ENCODE results near the gene HGF.
"Not testable (repeated sequence)": the region's sequence is repeated elsewhere in the genome, so short reads cannot be mapped to it uniquely, and the experiment has no call there.

HGF gene

DNA sequence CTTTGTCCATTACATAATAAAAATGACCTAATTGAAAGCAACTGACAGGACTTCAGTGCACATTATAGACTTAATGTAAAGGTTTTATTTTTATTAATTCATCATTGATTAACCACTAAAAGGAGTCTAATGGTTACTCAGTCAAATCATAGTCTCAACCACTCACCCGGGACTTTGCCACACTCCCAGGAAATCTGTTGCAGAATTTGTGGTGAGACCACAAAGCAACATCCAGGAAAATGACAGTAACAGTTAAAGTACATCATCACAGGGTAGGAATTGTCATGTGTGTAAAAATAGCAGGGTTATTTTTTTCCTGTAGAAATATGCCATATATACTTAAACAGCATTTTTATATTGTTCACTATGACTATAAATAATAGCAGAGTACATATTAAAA lies 6.3 kb upstream of the HGF start:
- no peak for DNase-seq (ENCODE audit: low read depth)

DNA sequence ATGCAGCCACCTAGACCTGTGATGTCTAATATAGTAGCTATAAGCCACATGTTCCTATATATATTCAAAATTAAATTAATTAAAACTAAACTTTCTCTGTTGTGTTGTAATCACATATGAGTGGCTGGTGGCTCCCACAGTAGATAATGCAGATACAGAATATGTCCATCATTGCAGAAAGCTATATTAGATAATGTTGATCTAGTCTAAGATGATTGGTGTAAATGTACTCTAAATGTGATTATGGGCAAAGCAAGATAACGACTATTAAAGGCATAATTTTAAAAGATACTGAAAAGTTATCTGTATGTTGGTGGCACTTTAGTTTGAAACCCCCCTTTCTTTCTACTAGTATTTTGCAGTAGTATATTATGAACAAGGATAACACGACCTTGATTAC lies 5.7 kb upstream of the HGF start:
- DNase-seq (ENCODE audit: low read depth), result no peak

DNA sequence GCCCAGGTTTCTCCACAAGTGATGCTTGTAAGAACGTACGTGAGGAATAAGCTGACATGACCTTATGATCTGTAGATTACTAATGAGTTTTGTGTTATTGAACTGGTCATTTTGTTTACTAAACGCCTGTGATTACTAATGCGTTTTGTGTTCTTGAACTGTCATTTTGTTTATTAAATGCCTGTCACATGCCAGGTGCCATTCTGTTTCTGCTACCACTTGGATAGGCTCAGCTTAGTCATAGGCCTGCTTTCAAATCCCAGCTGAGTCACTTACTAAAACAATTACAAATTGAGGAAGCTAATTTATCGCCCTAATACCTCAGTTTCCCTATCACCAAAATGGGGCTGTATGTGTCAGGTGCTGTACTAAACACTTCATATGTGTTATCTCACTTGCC lies 4.7 kb upstream of the HGF start:
- no peak for DNase-seq (ENCODE audit: low read depth)

DNA sequence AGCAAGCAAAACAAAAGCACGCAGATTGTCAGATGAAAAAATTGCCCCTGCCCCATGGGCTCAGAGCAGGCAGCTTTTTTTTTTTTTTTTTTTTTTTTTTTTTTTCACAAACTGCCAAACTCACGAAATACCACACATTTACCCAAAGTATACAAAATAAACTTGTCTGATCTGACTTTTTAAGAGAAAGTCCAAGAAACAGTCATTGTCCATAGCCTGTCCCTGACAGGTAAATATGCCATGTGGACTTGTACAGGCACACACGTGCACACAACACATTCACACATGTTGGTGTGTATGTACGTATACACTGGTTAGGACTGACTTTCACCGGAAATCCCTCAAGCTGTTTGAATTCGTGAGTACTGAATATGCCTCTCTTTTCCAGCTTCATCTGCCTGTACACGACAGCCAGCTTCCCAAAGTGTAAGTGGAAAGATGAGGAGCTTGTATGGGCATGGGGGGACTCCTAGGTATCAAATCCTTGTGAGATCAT lies 929 bp upstream of the HGF start:
- DNase-seq (ENCODE audit: low read depth), result no peak

DNA sequence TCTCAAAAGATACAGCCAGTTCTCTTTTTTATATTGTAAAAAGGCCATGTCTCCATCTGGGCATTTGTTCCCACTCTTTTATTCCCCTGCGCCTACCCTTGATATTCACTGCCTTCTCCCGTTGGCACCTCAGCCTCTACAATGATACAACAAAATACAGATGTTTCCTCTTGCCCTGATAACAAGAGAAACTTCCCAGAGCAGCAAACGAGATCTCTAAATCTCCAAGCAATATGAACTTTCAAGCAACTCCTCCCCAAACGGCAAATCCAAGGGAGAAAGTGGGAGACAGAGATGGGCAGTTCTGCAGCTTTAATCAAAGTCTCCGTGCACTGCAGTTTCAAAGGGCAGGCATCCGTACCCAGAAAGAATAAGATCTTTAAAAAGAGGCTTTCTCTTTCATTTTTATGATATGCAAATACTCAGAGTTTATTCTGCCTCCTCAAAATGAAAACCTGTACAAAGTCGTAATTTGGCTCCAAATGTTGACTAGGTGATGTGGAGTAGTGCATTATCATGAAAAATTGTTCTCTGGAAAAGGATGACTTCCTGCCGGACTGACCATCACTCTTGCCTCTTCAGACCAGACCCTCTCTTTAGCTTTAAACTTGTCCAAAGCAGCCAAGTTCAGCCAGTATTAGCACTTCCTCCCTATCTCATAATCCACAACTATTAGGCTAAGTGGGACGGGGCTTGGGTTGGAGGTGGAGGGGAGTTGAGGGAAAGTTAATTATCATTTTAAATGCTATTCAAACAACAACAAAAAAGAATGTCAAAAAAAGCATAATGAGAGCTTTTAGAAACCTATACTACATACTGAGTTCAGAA lies 682 bp downstream of the HGF start:
- no peak for DNase-seq (ENCODE audit: low read depth)

DNA sequence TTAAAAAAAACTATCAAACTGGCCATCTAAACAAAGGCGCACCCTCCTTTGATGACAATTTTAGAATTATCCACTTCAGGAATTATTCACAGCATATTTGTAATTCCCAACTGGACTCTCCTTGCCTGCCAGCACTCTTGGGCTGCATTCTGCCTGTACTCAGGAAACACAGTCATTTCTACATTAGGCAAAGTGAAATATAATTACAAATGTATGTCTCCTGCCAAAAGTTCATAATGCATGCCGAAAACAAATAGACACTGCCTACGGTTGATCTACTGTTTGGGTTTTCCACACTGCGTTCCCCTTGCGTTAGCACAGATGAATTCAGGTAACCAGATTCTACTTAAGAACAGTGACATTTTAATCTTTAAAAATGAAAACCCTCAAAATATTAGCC lies 1.9 kb downstream of the HGF start:
- DNase-seq (ENCODE audit: low read depth), result no peak

DNA sequence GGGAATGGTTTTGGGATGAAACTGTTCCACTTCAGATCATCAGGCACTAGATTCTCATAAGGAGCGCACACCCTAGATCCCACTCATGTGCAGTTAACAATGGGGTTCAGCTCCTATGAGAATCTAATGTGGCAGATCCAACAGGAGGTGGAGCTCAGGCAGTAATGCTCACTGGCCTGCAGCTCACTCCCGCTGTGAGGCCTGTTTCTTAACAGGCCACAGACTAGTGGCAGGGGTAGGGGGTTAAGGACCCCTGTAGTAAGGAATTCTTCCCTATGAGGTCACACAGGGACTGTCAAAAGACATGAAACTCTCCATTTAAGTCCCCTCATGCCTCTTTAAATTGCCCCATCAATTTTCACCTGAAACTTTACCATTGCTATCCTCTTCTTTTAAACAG lies 8.0 kb downstream of the HGF start:
- DNase-seq (ENCODE audit: low read depth), result no peak

DNA sequence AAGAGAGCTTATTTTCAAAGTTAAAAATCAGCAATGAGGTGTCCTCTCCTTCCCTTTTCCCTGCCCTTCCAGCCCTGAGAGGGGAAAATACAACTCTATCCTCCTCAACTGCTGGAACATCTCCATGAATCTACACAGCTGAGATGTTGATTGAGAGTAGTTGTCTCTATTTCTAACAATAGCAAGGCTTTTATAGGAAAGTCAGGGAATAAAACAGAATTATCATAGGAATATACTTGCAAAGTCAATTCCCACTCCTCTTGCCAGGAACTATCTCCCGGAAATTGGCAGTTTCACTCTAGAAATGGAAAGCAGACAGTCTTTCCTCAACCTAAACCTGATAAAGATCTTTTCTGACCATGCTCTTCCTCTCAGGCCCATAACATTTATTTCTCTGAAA lies 8.8 kb downstream of the HGF start:
- no peak for DNase-seq (ENCODE audit: low read depth)

DNA sequence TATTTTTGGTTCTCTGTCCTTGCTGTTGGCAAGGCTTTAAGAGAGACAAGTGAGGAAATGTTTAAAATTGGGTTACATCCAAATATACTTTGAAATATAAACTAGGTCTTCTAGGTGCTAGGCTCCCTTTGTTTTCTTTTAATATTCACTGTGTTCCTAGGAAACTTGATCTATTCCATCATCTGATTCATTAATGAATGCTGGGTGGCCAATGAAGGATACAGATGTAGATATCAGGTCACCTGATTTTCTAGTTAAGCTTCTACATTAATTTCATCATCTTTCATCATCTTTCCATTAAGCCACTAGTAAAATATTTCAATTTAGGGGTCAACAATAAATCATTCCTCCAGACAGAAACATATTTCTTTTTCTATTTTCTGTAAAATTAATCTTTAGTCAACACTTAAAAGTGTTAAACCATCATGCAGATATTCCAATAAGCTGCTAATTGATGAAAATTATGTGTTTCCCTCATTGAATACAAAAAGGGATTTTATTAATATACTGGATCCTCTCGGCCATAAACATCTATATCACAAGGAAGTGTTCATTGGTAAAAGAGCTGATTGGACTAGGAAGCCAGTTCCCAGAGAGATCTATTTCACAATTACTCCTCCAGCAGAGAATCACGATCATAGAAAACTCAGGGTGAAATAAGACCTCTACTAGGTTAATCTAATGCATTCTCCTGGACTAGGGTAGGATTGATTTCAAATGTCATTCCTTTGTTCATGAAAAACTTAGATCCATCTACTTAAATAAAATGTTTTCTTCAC lies 14.7 kb downstream of the HGF start:
- DNase-seq (ENCODE audit: low read depth), result no peak

DNA sequence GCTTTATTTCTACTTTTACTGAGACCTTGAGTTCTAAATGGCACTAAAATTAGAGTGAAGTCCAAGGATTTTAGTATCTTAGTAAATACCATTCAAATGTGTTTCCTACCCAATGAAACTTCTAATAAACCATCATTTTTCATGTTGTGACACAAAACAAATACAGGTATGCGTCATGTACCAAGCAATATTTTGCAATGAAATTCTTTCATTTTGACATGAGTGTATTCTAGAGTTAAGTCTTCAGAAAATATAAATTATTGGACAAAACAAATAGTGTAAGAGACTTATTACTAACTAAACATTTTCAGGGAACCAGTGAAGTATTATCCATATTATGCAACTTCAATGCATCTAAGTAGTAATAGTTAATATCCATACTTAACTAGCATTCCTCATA lies 16.5 kb downstream of the HGF start:
- DNase-seq (ENCODE audit: low read depth), result no peak

DNA sequence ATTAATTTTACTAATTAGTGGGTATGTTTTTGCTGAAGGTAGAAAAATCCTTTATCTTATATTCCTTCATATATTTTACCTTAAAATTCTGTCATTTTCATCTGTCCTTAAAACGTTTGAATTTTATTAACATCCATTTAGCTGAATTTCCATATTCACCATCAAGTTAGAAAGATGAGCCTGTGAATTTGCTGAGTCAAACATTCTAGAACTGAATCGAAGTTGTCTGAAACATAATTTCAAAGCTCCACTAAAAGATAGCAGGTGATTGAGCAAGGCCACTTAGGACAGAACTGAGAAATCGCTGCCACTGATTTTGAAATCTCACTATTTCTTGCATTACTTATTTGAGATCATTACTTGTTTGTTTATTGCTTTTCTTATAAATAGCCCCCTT lies 17.5 kb downstream of the HGF start:
- DNase-seq (ENCODE audit: low read depth), result no peak

DNA sequence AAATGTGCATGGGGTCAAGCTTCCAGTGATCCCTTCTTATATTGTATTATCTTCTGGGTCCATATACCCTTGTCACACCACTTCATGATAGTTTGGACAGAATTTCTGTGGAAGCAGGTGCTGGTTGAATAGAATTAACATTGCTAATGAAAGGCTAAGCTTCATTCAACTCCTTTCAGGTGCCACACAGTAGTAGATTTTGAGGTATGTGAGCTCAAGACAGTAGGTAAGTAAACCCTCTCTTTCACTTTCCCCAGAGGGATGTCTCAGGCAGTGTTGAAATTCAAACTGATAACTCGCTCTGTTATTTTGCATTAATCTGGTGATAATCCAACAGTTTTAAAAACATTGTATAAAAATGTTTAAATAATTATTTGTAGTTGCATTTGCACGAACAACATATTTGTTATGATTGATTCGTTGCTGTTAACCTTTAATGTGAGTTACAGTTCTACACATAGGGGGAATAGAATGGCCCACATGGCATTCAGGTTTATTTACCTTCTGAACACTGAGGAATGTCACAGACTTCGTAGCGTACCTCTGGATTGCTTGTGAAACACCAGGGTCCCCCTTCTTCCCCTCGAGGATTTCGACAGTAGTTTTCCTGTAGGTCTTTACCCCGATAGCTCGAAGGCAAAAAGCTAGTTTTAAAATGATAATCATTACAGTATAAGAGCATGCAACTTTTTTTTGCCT lies 18.1 kb downstream of the HGF start:
- DNase-seq (ENCODE audit: low read depth), result no peak

DNA sequence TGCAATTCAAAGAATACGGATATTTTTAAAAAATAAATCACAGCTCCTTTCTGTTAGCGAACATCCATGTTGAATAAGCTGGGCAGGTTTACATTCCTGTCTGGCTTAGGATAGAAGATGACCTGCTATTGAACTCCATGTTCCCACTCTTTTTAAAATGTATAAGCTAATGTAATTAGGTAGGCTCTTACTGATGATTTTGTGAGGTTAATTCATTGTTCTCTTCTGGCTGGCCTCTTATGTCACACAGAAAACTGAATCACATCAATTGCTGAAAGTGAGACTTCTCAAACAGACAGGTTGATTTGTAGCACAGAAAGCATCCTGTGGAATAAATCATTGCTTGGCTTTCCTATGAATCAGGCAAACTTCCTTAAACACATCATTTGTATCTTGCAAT lies 24.2 kb downstream of the HGF start:
- no peak for DNase-seq (ENCODE audit: low read depth)

DNA sequence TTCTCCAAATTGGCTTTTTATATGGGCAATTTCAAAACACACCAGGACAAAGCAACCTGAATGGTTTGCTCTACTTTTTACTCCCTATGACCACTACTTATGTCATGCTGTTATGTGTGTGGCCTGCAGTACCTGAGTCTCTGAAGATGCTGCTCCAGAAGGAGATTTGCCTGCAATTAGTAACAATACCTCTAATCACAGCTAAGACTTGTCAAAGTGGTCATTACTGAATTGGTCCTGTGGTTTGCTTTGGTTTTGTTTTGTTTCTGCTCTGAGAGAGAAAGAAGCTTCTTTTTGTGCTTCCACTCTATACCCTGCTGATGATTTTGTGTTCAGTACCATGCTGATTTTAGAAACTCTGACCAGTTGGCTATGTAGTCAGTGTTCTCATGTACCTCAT lies 25.5 kb downstream of the HGF start:
- DNase-seq (ENCODE audit: low read depth), result no peak

DNA sequence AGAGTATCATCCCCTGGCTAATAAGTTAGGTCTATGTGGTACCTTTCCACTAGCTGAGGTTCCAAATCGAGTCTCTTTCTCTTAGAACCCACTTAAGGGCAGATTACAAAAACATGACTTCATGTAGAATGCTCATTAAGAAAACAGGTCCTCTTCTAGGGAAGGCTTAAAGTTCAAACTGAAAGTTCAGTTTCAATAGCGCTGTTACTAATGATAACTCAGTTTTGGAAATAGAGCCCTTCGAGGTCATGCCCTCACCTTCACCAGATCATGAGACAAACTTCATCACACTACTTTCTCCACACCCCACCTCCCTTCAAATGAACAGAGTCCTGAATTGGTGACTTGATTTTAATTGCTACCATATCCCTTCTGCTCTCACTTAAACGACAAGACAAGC lies 26.2 kb downstream of the HGF start:
- DNase-seq (ENCODE audit: low read depth), result no peak

DNA sequence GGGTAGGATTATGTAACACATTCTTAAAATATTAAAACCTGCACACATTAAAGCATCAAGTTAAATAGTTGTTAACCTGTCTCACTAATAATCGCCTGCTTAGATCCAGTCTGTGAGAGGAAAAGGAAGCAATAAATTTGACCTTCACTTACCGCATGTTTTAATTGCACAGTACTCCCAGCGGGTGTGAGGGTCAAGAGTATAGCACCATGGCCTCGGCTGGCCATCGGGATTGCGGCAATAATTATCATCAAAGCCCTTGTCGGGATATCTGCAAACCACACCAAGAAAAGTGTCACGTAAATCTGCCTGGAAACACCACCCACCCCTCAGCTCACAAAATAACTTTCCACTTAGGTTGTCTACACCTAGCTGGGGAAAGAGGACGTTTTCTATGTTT lies 26.6 kb downstream of the HGF start:
- DNase-seq (ENCODE audit: low read depth), result no peak

DNA sequence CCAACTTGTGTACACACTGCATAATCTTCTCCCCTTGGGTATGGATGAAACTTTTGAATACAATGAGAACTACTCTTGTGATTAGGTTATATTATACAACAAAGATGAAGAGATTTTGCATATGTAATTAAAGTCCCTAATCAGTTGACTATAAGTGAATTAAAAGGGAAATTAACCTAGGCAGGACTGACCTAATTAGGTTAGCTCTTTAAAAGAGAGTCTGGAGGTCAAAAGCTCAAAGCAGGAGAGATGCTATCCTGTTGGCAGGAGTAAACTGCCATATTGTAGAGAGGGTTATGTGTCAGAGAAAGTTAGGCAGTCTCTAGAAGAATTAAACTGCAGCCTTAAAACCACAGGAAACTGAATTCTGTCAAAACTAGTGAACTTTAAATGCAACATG lies 29.4 kb downstream of the HGF start:
- no peak for DNase-seq (ENCODE audit: low read depth)

DNA sequence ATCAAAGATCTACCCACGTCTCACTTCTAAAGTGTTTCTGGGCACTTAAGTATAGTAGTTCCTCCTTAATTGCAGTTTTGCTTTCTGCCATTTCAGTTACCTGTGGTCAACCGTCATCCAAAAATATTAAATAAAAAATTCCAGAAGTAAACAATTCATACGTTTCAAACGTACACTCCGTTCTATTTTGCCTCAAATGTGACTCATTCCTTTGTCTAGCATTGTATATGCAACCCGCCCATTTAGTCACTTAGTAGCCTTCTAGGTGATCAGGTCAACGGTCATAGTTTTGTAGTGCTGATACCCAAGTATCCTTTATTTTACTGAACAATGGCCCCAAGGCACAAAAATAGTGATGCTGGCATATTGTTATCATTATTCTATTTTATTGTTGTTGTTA lies 33.8 kb downstream of the HGF start:
- DNase-seq (ENCODE audit: low read depth), result no peak

DNA sequence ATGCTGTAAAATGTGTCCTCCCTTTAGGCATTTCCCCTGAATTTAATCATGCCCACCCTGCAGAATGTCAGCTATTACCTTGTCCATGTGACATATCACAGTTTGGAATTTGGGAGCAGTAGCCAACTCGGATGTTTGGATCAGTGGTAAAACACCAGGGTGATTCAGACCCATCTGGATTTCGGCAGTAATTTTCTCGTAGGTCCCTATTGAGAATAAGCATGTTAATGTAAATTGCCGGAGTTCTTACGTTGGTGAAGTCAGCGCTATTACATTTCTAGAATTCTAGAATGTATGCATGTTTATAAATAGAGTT lies 44.1 kb downstream of the HGF start:
- peak; percentile 55 for DNase-seq (ENCODE audit: low read depth)

DNA sequence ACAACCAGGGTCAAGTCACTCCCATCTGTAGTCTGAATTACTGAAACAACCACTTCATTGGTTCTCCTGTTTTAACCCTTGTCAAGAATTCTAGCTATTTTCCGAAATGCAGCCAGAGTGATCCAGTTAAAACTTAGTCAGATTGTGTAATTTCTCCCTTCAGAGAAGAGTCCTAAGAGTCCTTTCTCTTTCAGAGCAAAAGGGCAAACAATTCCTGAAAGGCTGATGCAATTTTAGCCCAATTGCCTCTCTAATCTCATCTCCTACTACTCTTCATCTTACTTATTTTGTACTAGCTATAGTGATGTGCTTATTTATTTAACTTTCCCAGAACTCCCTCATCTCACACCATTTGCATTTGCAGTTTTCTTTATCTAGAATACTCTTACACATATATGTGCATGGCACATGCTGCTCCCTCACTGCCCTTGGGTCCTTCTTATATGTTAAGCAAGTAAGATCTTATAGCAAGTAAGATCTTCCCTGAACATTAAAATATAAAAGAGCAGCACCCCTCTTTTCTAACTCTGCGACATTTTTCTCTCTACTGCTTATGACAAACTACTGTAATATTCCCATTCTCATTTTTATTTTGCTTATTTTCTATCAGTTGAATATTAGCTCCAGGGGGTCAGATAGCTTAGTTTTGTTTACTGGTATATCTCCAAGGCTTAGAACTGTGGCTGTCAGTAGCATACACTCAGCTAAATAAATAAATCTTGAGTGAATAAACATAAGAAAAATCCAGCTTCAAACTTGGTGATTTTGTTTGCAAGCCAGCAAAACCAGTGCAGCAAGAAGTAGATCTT lies 44.6 kb downstream of the HGF start:
- DNase-seq (ENCODE audit: low read depth), result no peak

DNA sequence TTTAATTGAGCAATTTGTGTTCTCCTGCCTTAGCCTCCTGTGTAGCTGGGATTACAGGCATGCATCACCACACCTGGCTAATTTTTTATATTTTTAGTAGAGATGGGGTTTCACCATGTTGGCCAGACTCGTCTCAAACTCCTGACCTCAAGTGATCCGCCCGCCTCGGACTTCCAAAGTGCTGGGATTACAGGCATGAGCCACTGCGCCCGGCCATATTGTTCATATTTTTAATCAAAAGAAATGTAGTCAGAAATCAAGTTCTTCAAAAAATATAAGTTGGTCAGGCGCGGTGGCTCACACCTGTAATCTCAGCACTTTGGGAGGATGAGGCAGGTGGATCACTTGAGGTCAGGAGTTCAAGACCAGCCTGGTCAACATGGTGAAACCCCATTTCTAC lies 47.6 kb downstream of the HGF start:
- not testable (repeated sequence) for DNase-seq (ENCODE audit: low read depth)

DNA sequence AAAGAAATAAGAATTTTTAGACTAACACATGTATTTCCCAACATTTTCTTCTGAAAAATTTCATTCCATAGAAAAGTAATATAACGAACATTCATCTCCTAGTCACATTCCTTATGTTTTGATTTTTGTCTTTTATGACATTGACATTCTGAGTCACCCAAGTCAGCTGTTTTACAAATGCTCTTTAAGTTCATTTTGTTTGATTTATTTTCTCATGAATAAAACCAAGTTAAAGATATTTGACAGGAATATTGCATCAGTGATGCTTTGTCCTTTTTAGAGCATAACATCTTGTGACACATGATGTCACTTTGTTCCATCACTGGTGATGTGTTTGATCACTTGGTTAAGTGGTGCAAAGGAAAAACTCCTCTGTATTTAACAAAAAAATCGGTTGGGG lies 48.4 kb downstream of the HGF start:
- DNase-seq (ENCODE audit: low read depth), result no peak
